Fibroblast of the conjunctiva (primary cell): ENCODE measurements around the gene KCNE3.
"Not testable (repeated sequence)": the region's sequence is repeated elsewhere in the genome, so short reads cannot be mapped to it uniquely, and the experiment has no call there.

ENCODE experiments used
- DNase-seq: peaks from one replicate; pipeline ENCODE4 v3.0.0-alpha.2; 2010; ENCODE audit warnings: low read depth

KCNE3 gene

DNA sequence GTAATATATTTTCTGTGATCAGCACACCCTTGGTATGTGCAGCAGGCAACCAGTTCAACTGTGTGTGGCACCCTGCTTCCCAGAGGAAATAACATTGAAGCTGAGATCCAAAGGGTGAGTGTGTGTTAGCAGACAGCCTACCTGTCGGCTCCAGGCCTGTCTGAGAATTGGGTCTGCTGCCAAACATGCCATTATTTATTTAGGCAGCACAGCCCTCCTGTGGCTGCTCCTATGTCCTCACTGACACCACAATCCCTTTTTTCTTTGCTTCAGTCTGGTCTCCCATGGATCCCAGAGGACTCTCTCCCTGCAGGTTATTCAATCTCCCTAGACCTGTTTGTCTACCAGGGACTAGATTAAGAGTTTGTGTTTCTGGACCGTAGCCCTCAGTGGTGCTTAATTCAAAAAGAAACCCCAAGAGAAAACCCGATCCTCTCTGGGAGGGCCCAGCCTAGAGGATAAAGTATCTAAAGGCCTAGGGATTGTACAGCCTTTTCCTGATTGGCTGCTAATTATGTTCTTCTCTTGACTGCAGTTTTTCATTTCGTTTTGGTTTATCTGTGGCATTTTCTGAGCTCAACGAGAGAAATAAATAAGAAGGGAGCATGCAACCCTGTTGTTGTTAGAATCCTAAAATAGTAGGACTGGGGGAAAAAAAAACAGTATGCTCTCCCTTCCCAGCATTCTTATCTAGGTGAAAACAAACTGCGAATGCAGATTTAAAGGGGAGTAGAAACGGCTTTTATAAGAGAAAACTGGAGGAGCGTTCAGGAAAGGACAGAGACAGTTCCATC is 24.1 kb downstream of the KCNE3 start:
- DNase-seq, result no peak

DNA sequence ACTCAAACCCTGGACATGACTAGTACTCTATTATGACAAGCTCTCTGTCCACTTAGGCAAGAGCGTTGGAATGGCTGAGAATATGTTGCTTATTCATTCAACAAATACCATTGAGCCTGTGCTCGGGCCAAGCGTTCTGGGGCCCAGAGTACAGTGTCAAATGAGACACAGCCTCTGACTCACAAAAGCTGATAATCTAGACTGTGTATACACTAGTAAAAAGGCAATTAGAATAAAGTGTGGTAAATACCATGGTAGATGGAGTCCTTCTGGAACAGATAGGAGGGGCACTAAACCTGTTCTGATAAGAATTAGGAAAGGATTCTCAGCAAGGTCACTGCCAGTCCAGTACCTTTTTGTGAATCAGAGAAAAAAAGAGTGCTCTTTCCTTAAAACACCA is 24.7 kb downstream of the KCNE3 start:
- DNase-seq, result no peak

DNA sequence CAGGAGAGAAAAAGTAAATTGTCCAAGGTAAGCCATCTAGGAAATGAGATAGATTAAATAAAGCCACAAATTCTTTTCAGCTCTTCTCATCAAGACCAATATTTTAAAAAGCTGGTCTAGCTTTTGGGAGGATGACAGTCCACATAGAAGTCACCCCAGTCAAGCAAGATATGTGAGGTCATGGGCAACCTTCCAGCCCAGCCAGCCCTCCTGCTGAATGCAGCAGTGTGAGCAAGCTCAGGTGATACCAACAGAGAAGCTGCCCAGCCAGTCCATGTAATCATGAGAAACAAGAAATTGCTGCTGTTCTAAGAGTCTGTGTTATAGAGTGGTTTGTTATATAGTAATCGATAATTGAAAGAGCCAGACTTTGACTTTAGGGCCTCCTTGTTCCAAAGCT is 28.7 kb downstream of the KCNE3 start:
- DNase-seq, result no peak

DNA sequence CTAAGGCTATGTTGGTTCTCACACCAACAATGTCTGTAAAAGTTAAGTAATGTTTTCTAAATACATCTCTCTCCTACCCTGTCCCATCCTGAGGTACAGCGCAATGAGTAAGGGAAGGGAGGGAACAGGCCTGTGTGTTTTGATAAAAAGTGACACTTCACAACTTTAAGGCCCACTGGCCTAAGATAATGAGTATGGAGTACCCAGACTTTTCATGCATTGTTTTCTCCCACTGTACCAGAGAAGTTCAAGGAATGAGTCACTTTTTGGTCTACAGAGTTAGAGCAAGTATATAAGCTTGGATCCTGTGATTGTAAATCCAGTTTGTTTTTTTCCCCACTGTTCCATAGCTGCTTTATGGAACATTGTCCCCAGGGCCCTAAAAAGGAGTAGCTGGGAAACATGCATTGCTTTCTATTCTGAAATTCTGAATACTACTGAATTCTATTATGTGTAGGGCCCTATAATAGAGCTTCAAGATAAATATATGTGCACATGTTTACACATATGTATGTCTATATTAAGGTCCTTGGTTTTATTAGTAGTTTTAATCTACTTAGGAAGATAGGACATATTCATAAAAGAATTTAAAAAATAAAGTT is 29.8 kb downstream of the KCNE3 start:
- DNase-seq, result no peak

DNA sequence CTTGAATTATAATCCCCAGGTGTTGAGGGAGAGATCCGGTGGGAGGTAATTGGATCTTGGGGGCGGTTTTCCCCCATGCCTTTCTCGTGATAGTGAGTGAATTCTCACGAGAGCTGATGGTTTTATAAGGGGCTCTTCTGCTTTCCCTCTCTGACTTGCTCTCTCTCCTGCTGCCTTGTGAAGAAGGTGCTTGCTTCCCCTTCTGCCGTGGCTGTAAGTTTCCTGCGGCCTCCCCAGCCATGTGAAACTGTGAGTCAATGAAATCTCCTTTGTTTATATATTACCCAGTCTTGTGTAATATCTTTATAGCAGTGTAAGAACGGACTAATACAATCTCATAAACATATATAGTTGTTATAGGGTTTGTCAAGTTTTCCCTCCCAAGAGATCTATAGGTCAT is 32.8 kb downstream of the KCNE3 start:
- no peak for DNase-seq

DNA sequence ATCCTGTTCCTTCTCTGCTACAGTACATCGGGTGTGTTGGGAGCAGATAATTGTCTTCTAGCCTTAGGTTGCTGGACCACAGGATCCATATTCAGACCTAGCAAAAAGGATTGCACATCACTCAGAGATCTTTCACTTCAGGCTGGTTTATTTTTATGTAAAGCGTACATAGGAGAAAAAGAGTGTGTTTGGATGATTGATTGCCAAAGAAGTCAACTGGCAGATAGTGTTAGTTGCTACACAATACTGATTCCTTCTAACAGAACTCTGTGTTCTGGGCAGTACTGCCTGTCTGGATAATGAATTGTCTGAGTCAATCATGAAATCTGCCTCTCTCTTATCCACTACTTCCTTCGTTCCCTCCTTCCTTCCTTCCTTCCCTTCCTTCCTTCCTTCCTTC is 38.1 kb downstream of the KCNE3 start:
- no peak for DNase-seq

GRCh38 chr11:74427384-74427886 is 39.9 kb downstream of the KCNE3 start:
- DNase-seq, result no peak

DNA sequence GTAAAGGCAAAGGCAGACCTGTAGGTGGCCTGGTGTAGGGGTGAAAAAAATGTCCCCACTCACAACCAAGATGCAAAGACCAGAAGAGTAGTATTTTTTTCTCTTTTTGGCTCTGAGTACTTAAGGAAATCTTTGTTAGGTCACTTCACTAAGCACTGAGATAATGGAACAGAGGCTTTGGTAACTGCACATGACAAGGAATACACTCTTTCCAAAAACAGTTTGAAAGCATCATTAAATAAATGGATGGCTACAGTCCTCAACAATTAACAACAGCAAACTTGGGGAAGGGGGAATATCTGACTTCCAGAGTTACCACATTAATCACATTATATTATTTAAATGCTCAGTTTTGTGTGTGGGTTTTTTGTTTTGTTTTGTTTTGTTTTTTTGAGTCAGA is 42.2 kb downstream of the KCNE3 start:
- DNase-seq, result no peak

- peak; percentile 47 for DNase-seq
Observed at GRCh38 chr11:74418509-74418895, 48.8 kb downstream of the KCNE3 start.

DNA sequence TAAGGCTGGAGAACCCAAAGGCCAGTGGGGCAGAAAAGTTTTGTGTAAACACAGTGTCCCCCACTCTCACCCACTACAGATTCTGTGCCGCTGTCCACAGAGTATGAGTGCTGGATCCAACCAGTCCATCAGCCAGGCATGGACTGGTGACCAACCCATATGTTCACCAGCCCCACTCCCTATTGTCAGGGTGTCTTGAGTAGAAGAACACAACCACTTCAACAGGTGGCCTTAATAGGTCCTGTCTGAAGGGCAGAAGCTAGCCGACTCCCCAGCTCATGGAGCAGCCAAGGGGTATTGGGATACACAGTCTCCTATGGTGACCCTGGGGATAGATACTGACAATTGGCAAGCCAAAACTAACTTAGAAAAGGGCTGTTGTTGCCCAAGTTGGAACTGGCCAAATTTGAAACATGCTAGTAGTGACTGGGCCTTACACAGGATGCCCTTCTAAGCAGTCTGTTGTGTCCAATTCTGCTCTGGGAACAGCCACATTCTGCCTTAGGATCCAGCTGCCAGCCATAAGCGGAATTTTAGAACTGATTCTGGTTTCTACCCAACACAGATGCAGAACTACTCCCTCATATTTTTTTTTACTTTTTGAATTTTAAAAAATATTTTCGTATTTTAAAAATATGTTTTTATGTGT is 49.4 kb downstream of the KCNE3 start:
- DNase-seq, result no peak

DNA sequence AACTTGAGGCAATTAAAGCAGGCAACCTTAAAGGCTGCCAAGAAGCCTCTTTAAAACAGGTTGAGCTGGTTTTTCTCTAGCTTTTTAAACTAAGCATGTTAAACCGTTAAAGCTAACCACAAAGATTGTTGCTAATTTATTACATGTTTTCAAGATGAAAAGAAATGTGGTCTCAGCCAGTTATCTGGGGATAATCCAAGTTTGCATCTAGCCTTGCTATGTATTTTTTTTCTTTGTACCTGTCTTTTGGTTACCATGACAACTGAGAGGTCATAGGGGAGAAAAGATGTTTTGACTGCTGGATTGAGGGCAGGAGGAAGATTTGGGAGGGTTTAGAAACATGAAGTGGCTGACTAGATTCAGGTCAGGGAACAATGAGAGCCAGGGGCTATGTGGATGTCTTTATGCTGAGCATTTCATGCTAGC is 50.0 kb downstream of the KCNE3 start:
- peak; percentile 20 for DNase-seq

GRCh38 chr11:74416974-74417373 is 50.4 kb downstream of the KCNE3 start:
- not testable (repeated sequence) for DNase-seq

- DNase-seq, result no peak
Observed at GRCh38 chr11:74412733-74413359, 54.5 kb downstream of the KCNE3 start.

- no peak for DNase-seq
Observed at GRCh38 chr11:74412321-74412720, 55.0 kb downstream of the KCNE3 start.

DNA sequence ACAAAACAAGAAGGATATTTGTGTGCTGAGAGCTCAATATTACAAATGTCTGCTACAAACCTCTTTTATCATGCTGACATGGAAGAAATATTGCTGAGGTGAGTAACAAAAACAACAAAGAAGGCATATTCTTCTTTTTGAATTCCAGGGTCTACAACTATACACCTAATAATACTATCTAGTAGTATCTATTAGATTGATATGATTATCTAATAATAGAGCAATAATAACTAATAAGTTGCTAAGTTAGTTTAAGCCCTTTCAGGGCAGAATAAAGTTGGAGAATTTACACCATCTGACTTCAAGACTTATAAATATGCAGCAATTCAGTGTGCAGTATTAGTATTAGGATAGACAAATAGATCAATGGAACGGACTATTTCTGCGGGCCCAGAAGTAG is 57.7 kb downstream of the KCNE3 start:
- DNase-seq, result no peak
